ENCODE measurements around the gene TFCP2.

DNA sequence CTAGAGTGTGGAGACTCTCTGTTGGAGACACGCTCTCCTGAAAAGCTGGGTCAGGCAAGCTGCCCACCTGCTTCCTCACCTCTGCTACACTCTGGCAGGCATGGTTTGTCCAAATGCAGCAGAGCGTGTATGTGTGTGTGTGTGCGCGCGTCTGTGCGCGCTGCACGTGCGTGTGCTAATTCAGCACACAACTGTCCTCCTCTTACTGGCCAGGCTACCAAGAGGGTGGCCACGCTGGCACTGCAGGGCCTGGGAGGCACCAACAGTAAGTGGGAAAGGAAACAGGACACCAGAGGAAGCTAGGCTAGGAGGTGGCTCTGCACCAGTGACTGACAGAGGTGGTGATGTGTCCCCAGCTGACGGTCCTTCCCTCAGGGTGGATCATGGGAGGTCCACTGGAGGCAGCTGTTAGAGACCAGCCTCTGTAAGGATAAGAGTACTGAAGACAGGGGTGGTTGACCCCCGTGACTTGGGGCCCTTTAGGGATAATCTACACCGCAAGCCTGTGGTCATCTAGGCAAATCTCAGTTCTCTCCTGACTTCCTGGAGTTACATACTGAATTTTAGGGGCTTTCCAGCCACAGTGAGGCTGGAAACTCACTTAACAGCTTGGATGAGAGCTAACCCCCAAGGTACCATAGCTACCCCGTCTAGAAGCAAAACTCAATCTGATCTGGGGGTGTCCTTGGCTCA, 15.6 kb upstream of the TFCP2 start:
- TF ChIP-seq, protein P1, sequence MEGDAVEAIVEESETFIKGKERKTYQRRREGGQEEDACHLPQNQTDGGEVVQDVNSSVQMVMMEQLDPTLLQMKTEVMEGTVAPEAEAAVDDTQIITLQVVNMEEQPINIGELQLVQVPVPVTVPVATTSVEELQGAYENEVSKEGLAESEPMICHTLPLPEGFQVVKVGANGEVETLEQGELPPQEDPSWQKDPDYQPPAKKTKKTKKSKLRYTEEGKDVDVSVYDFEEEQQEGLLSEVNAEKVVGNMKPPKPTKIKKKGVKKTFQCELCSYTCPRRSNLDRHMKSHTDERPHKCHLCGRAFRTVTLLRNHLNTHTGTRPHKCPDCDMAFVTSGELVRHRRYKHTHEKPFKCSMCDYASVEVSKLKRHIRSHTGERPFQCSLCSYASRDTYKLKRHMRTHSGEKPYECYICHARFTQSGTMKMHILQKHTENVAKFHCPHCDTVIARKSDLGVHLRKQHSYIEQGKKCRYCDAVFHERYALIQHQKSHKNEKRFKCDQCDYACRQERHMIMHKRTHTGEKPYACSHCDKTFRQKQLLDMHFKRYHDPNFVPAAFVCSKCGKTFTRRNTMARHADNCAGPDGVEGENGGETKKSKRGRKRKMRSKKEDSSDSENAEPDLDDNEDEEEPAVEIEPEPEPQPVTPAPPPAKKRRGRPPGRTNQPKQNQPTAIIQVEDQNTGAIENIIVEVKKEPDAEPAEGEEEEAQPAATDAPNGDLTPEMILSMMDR (IDR thresholded peaks at IDR 0.05): no peak
- no peak for TF ChIP-seq POLR2A (IDR thresholded peaks at IDR 0.05)

Measured in right lobe of liver (tissue), 4 donors.